ENCODE measurements around the gene MGARP. TPM values are rescaled to one million over a fixed set of nuclear protein-coding genes. Genes with fewer than 3 reads are reported as not detected.

Gene MGARP
- total RNA-seq, 1 donor from 2014 or later = 0.21 TPM

- no peak overlapping the region for H3K4me3 Mint-ChIP-seq
- intact Hi-C loops (cut with micrococcal nuclease) = loop anchor here (5.0 kb wide), 1 partner anchor 45 kb away; no protein-coding TSS in a partner anchor
- H3K36me3 Mint-ChIP-seq (ENCODE audit: low read depth) = no peaks in the 10 kb centered on the region
- no peaks in the 10 kb centered on the region for H3K9me3 Mint-ChIP-seq
- DNase-seq = no peak
- H3K4me1 Mint-ChIP-seq = peaks cover 10% of the 10 kb centered on the region
- H3K27me3 Mint-ChIP-seq = no peaks in the 10 kb centered on the region
- H3K27ac Mint-ChIP-seq = no peak overlapping the region
These were observed 57.8 kb downstream of the MGARP start for GRCh38 chr4:139222215-139222614.

DNA sequence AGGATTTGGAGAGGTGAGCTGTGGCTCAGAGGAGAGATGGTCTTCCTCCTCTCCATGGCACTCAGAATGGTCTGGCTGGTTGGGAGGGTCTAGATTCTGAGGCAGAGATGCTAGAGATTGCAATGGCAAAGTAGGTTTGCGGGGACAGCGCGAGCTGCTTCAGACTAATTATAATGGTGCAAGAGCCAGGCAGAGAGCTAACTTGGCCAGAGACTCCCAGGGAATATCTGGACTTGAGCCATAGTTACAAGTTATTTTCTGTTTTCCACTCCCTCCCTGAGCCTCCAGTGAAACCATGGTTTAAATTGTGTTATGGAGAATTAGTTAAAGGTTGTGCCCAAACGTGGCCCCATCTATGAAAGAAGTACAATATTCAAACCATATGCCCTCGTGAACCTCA is 58.3 kb downstream of the MGARP start:
- H3K4me1 Mint-ChIP-seq = peaks cover 10% of the 10 kb centered on the region
- H3K27ac Mint-ChIP-seq = no peak overlapping the region
- no peaks in the 10 kb centered on the region for H3K36me3 Mint-ChIP-seq (ENCODE audit: low read depth)
- H3K27me3 Mint-ChIP-seq = no peaks in the 10 kb centered on the region
- DNase-seq = no peak
- intact Hi-C loops (cut with micrococcal nuclease) = loop anchor here (5.0 kb wide), 1 partner anchor 46 kb away; no protein-coding TSS in a partner anchor
- H3K9me3 Mint-ChIP-seq = no peaks in the 10 kb centered on the region
- no peak overlapping the region for H3K4me3 Mint-ChIP-seq

GRCh38 chr4:139219450-139220055 is 60.5 kb downstream of the MGARP start:
- H3K4me3 Mint-ChIP-seq = no peak overlapping the region
- intact Hi-C loops (cut with micrococcal nuclease) = loop anchor here (5.0 kb wide), 1 partner anchor 48 kb away; no protein-coding TSS in a partner anchor

More at GRCh38 chr4:139219450-139220055, 60.5 kb downstream of the MGARP start:
- peaks cover 10% of the 10 kb centered on the region for H3K4me1 Mint-ChIP-seq
- no peaks in the 10 kb centered on the region for H3K9me3 Mint-ChIP-seq
- peaks cover 2% of the 10 kb centered on the region for H3K27me3 Mint-ChIP-seq
- H3K36me3 Mint-ChIP-seq (ENCODE audit: low read depth) = no peaks in the 10 kb centered on the region
- no peak overlapping the region for H3K27ac Mint-ChIP-seq
- no peak for DNase-seq

Other genes starting within 250 kb of the MGARP start
- gene ELF2, start 103.0 kb downstream of the MGARP start, total RNA-seq = 30.1 and 30.5 TPM in 2 replicates
- gene NAA15, start 21.3 kb upstream of the MGARP start, total RNA-seq = 114 and 115 TPM in 2 replicates
- 53.5 and 56.5 TPM in 2 replicates for gene NDUFC1, start 22.3 kb upstream of the MGARP start, total RNA-seq
- gene RAB33B, start 173.9 kb upstream of the MGARP start, total RNA-seq = 4.4 and 5.7 TPM in 2 replicates